ENCODE measurements around the gene NQO1. TPM values are rescaled to one million over a fixed set of nuclear protein-coding genes. Genes with fewer than 3 reads are reported as not detected.

Gene NQO1
- total RNA-seq, 2 experiments from 2014 or later = 0.25 to 0.80 TPM

- ChIA-PET CTCF (no interaction called here), POLR2A (no interaction called here)
- H3K27ac ChIP-seq (ENCODE audit: low read depth in 1 of 2, low read length in 2 of 2) = no peak overlapping the region
- no peaks in the 10 kb centered on the region for H3K27me3 ChIP-seq (ENCODE audit: control insufficient read depth in 1 of 2, insufficient read depth in 2 of 2, low read length in 2 of 2)
- TF ChIP-seq, protein P1, sequence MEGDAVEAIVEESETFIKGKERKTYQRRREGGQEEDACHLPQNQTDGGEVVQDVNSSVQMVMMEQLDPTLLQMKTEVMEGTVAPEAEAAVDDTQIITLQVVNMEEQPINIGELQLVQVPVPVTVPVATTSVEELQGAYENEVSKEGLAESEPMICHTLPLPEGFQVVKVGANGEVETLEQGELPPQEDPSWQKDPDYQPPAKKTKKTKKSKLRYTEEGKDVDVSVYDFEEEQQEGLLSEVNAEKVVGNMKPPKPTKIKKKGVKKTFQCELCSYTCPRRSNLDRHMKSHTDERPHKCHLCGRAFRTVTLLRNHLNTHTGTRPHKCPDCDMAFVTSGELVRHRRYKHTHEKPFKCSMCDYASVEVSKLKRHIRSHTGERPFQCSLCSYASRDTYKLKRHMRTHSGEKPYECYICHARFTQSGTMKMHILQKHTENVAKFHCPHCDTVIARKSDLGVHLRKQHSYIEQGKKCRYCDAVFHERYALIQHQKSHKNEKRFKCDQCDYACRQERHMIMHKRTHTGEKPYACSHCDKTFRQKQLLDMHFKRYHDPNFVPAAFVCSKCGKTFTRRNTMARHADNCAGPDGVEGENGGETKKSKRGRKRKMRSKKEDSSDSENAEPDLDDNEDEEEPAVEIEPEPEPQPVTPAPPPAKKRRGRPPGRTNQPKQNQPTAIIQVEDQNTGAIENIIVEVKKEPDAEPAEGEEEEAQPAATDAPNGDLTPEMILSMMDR (IDR thresholded peaks at IDR 0.05) = no peak
- H3K36me3 Mint-ChIP-seq (ENCODE audit: low read depth) = peaks cover 60% of the 10 kb centered on the region
- DNase-seq = no peak
- no peak for ATAC-seq (ENCODE audit: poor library complexity)
- peaks cover 30% of the 10 kb centered on the region for H3K36me3 ChIP-seq (ENCODE audit: insufficient read depth, low read length)
- no peaks in the 10 kb centered on the region for H3K4me1 ChIP-seq (ENCODE audit: insufficient read depth, low read length)
- no peaks in the 10 kb centered on the region for H3K27me3 Mint-ChIP-seq
- no peaks in the 10 kb centered on the region for H3K9me3 ChIP-seq (ENCODE audit: control insufficient read depth in 1 of 2, insufficient read depth in 1 of 2, low read length in 2 of 2)
- no peak overlapping the region for H3K4me3 ChIP-seq (ENCODE audit: low read length)
- H3K27ac Mint-ChIP-seq = peak overlapping the region; percentile 36
- H3K4me1 Mint-ChIP-seq (ENCODE audit: low read depth) = no peaks in the 10 kb centered on the region
- no peaks in the 10 kb centered on the region for H3K9me3 Mint-ChIP-seq
- H3K4me3 Mint-ChIP-seq = no peak overlapping the region
- intact Hi-C loops (cut with DNase I, micrococcal nuclease) = no loop called here
Observed at GRCh38 chr16:69688589-69688988, 37.8 kb downstream of the NQO1 start.

DNA sequence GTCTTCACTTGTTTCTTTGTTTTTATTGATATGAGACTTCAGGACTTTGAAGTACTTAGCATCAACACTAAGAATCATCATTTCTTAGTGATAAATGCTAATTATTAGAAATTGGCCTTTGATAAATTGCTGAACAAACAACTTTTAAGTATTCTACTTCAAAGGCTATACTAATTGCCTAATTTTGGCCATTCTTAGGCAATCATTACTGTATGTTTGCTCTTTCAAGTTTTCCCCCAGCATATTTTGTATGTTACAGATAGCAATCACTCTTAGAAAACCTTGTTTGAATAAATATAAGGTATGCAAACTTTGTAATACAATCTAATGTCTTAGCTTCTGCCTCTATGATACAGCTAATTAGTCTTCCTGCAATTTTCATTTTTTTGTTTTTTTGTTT, 46.0 kb downstream of the NQO1 start:
- H3K27me3 Mint-ChIP-seq = no peaks in the 10 kb centered on the region
- CTCF ChIA-PET = interaction anchor here (1.4 kb wide), 1 partner anchor 11 kb away, joined by 4 read pairs; no protein-coding TSS in a partner anchor
- intact Hi-C loops (cut with DNase I, micrococcal nuclease) = no loop called here

GRCh38 chr16:69672998-69673713, 53.2 kb downstream of the NQO1 start:
- no peak overlapping the region for H3K4me3 ChIP-seq (ENCODE audit: low read length)
- no peaks in the 10 kb centered on the region for H3K4me1 Mint-ChIP-seq (ENCODE audit: low read depth)
- intact Hi-C loops (cut with DNase I, micrococcal nuclease) = no loop called here
- CTCF ChIA-PET = no interaction called here
- H3K27me3 ChIP-seq (ENCODE audit: control insufficient read depth in 1 of 2, insufficient read depth in 2 of 2, low read length in 2 of 2) = no peaks in the 10 kb centered on the region
- H3K9me3 ChIP-seq (ENCODE audit: control insufficient read depth in 1 of 2, insufficient read depth in 1 of 2, low read length in 2 of 2) = no peaks in the 10 kb centered on the region
- H3K27ac Mint-ChIP-seq = no peak overlapping the region
- no peaks in the 10 kb centered on the region for H3K4me1 ChIP-seq (ENCODE audit: insufficient read depth, low read length)
- no peaks in the 10 kb centered on the region for H3K9me3 Mint-ChIP-seq
- POLR2A ChIA-PET = no interaction called here
- H3K27me3 Mint-ChIP-seq = no peaks in the 10 kb centered on the region
- H3K27ac ChIP-seq (ENCODE audit: low read depth in 1 of 2, low read length in 2 of 2) = no peak overlapping the region
- no peak for DNase-seq
- H3K36me3 Mint-ChIP-seq (ENCODE audit: low read depth) = peaks cover 70% of the 10 kb centered on the region
- H3K4me3 Mint-ChIP-seq = no peak overlapping the region
- TF ChIP-seq, protein P1 (IDR thresholded peaks at IDR 0.05) = no peak
- no peak for ATAC-seq (ENCODE audit: poor library complexity)
- H3K36me3 ChIP-seq (ENCODE audit: insufficient read depth, low read length) = peaks cover 28% of the 10 kb centered on the region

More for the DNA sequence above, 46.0 kb downstream of the NQO1 start:
- POLR2A ChIA-PET = no interaction called here
- Mint-ChIP-seq H3K36me3 (ENCODE audit: low read depth) (peaks cover 50% of the 10 kb centered on the region), H3K4me1 (ENCODE audit: low read depth) (no peaks in the 10 kb centered on the region), H3K4me3 (no peak overlapping the region), H3K27ac (no peak overlapping the region), H3K9me3 (no peaks in the 10 kb centered on the region)
- H3K27ac ChIP-seq (ENCODE audit: low read depth in 1 of 2, low read length in 2 of 2) = no peak overlapping the region
- TF ChIP-seq, protein P1 (IDR thresholded peaks at IDR 0.05) = no peak
- ATAC-seq (ENCODE audit: poor library complexity) (no peak), DNase-seq (no peak)
- no peak overlapping the region for H3K4me3 ChIP-seq (ENCODE audit: low read length)
- no peaks in the 10 kb centered on the region for H3K4me1 ChIP-seq (ENCODE audit: insufficient read depth, low read length)
- no peaks in the 10 kb centered on the region for H3K27me3 ChIP-seq (ENCODE audit: control insufficient read depth in 1 of 2, insufficient read depth in 2 of 2, low read length in 2 of 2)
- no peaks in the 10 kb centered on the region for H3K9me3 ChIP-seq (ENCODE audit: control insufficient read depth in 1 of 2, insufficient read depth in 1 of 2, low read length in 2 of 2)
- H3K36me3 ChIP-seq (ENCODE audit: insufficient read depth, low read length) = peaks cover 34% of the 10 kb centered on the region
